GM21619 (cell line): ENCODE results near the gene KCNJ18.
"Not testable (repeated sequence)": the region's sequence is repeated elsewhere in the genome, so short reads cannot be mapped to it uniquely, and the experiment has no call there.

Experiments used
- ATAC-seq: cut with Tn5 transposase; IDR thresholded peaks from one replicate; pipeline ENCODE4 v1.9.1; 2021; ENCODE audit not compliant: unreplicated experiment

Gene KCNJ18

GRCh38 chr17:21751111-21751510 lies 58.8 kb downstream of the KCNJ18 start:
- not testable (repeated sequence) for ATAC-seq
